SKM-1 (cell line): ENCODE data around the gene CD300C.
"Not testable (repeated sequence)": the region's sequence is repeated elsewhere in the genome, so short reads cannot be mapped to it uniquely, and the experiment has no call there.

ENCODE experiments used
- DNase-seq: peaks from one replicate; lab custom pipeline; 2025; ENCODE audit not compliant: unreplicated experiment; lab: John Stamatoyannopoulos, UW

Gene CD300C

DNA sequence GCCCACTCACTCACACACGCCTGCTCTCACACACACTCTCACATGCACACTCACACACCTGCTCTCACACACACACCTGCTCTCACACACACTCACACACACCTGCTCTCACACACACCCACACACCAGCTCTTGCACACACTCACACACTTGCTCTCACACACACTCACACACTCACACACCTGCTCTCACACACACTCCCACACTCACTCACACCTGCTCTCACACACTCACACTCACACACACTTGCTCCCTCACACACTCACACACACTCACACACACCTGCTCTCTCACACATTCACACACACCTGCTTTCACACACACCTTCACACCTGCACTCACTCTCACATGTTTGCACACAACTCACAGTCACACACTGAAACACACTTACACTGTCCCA, 17.4 kb upstream of the CD300C start:
- no peak for DNase-seq

DNA sequence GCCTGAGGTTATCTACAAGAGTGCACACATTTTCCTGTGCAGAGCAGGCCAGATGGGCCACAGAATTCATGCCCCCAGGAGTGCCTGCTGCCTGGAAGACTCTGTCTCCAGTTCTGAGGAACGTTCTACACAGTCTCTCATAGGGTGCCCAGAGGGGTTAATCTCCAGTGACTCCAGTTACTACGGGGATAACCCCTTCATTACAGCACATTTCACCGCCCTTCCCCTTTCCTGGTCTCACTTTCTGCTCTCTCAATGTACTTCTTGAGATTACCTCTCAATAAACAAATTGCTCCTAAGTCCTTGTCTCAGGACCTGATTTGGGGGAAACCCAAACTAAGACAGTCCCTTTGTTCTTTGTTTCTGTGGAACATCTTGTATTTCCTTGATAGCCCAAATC, 15.7 kb upstream of the CD300C start:
- DNase-seq = no peak

GRCh38 chr17:74558882-74559519, 13.1 kb upstream of the CD300C start:
- no peak for DNase-seq

- DNase-seq = not testable (repeated sequence)
Observed at GRCh38 chr17:74558402-74558801, 12.5 kb upstream of the CD300C start.

DNA sequence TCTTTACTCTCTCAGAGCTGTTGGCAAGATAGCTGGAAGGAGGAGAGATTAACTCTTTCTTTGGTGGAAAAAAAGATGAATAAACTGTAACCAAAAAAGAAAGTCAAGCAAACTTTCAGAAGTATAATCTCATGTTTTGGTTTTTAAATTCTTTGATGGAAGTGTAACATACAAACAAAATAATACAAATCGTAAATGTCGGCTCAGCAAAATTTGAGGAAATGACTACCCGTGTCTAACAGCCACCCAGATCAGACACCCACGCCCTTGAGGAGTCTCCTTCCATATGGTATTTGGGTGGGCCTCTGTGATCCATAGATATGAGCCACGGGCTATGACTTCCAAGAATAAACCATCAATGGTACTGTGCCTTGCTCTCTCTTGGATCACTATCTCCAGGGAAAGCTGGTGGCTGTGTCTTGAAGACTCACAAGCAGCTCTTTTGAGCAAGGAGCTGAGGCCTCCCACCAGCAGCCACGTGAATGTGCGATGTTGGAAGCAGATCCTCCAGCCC, 9.6 kb upstream of the CD300C start:
- no peak for DNase-seq

DNA sequence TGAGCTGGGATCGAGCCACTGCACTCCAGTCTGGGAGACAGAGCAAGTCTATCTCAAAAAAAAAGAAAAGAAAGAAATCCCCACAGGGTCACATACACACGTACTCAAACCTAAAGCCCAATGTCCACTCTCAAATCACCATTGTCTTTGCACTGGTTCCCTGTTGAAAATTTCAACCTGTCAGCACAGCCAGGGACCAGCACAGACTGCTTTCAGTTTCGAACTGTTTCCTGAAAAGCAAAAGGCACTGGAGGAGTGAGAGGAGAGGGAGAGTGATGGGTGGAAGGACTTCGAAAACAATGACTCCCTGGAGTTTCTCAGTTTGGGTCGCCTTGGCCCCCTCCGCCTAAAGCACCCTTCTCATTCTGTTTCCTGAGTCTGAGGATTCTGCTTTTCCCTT, 9.0 kb upstream of the CD300C start:
- DNase-seq = no peak

DNA sequence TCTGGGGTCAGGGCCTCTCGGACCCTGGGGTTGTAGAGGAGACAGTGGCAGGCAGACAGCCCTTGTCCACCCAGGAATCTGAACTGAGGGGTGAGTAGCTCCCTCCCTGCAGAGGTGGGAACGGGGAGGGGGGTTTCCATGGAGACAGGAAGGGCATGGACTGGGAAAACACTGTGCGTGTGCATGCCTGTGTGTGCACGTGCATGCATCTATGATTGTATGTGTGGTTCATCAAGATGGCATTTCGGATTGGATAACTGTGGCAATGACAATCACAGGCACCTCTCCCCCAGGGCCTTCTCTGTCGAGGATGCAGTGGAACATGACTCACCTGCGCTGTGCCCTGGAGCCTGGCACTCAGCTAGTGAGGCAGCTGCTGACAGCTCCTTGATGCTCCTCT, 6.1 kb upstream of the CD300C start:
- no peak for DNase-seq

DNA sequence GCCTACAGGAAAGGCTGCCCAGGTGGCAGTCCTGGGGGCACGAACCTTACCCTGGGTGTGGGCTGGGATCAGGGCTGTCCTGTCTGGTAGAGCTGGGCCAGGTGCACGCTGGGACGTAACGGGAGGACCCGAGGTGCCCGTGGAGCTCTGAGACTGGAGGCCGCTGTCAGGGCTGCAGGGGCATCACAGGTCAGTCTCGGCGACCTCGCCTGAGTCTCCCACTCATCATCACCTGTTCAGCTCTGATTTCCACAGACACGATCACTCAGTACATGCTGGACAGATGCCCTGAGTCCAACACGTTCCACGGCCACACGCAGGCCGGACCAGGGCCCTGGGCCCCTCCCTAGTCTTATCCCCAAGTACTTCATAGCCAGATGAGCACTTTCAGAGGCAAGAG, 4.7 kb upstream of the CD300C start:
- no peak for DNase-seq

DNA sequence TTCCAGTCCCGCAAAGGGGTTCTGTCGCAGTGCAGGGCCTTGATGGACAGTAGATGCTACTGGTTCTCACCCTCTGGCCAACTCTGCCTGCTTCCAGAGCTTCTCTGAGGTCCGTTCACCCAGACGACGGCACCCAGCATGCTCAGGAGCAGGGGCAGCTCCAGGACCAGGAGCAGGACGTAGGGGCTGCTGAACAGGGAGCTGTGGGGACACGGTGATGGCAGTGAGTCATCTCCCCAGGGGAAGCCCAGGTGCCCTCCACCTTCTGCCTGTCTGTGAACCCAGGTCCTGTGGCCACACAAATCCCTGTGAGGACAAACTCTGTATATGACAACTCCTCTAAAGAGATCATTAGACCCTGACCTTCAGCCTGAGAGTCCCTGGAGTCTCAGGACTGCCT, 3.4 kb upstream of the CD300C start:
- no peak for DNase-seq

GRCh38 chr17:74547736-74548135, 1.8 kb upstream of the CD300C start:
- DNase-seq = no peak

DNA sequence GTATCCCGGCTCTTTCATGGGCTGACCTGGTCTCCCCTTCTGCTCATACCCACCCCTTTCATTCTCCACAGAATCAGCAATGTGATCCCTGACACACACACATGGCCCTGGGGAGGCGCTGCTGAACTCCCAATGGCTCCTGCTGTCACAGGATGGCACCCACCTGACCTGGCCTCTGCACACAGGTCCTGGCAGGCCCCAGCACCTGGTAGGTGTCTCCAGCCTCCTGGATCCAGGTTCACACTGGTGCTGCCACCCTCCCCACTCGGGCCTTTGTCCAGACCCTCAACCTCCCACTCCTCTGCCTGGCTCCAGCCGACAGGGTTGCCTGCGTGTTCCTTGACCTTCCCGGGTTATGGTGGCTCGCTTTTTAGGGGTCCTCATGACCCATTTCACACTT, 1.3 kb upstream of the CD300C start:
- DNase-seq = no peak

GRCh38 chr17:74546586-74546985, 671 bp upstream of the CD300C start:
- DNase-seq = no peak

- DNase-seq = no peak
Observed at GRCh38 chr17:74544991-74545842, 698 bp downstream of the CD300C start.

DNA sequence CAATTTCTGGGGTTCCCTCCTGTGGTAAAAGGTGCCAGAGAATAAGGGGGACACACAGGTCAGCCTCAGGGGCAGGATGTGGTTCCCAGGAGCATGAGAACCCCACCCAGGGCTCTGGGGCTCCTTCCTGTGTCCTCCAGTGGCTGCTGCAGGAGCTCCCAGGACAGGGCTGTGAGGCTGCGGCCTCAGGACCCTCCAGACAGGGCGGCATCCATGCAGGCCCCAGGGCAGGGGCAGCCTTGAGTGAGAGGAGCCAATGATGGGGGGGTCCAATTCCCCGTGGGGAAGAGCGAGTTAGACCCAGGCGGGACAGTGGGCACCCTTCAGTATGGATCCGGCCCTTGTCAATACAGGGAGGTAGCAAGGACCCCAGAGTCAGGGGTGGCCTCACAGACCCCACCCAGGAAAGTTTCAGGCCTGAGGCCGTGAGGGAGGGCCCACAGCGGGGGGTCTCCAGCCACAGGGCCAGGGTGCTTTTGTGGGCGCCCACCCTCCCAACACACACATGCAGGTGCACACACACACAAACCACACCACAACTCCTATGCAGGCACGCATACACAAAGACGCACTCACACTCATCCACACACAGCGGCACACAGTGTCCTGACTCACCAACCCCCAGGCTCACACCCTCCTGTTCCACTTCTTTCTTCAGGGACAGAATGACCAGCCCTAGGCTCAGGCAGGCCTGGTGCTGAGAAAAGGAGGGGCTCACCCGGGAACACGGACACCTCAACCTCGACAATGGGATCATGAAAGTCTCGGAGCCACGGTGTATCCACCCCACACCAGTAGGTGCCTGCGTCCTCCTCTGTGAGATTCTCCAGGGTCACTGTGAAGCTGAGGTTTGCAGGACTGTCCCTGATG, 1.8 kb downstream of the CD300C start:
- DNase-seq = no peak

GRCh38 chr17:74543406-74543805, 2.5 kb downstream of the CD300C start:
- DNase-seq = no peak

- no peak for DNase-seq
Observed at GRCh38 chr17:74542727-74543383, 3.1 kb downstream of the CD300C start.

- DNase-seq = no peak
Observed at GRCh38 chr17:74542166-74542565, 3.7 kb downstream of the CD300C start.

DNA sequence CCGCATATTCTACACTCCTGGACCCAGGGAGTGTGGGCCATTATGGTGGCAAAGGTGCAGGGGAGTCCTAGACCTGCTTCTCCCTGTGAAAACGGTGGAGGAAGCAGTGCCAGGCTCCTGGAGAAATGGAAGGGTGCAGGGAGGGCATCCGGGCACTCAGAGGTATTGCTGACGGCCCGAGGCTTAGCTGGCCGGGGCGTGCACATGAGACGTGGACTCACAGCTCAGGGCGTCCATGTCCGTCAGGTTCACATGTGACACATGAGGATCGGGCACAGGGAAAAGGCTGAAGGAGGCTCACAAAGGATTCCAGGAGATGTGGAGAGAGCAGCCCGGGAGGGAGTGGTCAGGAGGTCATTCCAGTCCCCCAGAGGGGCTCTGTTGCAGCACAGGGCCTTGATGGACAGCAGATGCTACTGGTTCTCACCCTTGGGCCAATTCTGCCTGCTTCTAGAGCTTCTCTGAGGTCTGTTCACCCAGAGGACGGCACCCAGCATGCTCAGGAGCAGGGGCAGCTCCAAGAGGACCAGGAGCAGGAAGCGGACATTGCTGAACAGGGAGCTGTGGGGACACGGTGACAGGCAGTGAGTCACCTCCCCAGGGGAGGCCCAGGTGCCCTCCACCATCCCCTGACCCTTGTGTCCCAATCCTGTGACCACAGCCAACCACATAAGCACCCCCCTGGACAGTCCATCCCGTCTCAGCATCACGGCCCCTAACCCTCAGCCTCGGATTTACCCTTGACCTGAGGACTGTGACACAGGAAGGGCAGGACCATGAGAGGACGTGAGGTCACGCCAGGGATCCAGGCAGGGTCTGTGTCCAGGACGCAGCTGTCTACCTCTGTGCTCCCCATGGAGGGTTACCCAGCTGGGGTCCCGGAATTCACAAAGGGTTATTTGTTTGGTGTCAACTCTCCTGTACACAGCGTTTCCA, 4.5 kb downstream of the CD300C start:
- no peak for DNase-seq

DNA sequence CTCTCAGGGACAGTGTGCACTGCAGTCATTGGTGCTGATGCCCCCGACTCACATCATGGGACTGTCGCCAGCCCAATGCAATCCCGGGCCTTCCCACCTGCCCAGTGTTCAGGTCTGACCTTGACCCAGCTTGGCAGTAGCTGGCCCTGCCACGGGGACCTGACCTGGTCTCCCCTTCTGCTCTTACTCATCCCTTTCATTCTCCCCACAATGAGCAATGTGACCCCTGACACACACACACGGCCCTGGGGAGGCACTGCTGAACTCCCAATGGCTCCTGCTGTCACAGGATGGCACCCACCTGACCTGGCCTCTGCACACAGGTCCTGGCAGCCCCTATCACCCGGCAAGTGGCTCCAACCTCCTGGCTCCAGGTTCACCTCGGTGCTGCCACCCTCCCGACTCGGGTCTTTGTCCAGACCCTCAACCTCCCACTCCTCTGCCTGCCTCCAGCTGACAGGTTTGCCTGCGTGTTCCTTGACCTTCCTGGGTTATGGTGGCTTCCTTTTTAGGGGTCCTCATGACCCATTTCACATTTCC, 6.6 kb downstream of the CD300C start:
- DNase-seq = no peak

GRCh38 chr17:74536890-74537289, 9.0 kb downstream of the CD300C start:
- no peak for DNase-seq
